ENCODE measurements around the gene MYO16.
"Not testable (repeated sequence)": the region's sequence is repeated elsewhere in the genome, so short reads cannot be mapped to it uniquely, and the experiment has no call there.

Gene MYO16

DNA sequence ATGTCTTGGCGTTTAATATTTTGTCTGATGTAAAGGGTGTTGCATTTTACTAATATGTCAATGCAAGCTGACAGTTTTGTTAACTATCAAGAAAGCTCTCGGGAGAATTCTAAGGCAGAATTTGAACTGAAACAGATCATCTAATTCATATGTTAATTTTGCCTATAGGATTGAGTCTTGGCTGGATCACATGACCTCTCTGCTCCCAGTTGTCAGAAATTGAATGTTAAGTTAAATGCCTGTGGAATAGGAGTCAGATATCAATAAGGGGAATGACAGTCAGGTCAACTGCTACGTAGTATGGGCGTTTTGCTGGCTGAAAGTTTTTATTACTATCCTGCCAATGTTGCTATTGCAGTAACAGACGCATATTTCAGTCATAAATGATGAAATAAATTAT is 358.5 kb downstream of the MYO16 start:
- DNase-seq = no peak

DNA sequence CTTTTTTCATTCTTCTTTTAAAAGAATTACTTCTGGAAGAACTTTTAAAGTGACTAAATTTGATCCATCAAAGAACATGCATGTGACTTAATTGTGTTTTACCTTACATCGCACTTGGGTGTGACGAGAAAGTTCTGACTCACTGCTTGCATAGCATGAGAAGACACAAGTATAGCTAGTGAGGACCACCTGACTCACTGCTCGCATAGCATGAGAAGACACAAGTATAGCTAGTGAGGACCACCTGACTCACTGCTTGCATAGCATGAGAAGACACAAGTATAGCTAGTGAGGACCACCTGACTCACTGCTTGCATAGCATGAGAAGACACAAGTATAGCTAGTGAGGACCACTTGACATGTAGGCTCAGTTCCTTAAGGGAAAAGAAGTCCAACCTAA is 362.0 kb downstream of the MYO16 start:
- not testable (repeated sequence) for DNase-seq

DNA sequence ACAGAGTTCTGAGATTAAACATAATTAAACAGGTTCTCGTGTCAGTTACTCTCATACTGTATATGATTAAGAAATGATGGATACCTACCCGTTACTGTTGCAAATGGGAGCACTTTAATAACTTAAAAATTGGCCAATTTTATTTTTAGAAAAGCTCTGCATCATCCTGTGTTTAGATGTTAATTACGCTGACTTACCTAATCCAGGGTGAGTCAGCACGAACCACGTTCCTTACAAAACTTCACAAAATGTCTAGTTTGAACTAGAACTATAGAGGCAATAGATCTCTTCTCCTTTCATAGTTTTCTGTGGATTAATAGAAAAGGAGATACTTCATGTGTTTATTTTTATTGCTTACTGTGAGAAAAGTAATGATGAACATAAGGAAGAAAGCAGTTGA is 363.9 kb downstream of the MYO16 start:
- no peak for DNase-seq

DNA sequence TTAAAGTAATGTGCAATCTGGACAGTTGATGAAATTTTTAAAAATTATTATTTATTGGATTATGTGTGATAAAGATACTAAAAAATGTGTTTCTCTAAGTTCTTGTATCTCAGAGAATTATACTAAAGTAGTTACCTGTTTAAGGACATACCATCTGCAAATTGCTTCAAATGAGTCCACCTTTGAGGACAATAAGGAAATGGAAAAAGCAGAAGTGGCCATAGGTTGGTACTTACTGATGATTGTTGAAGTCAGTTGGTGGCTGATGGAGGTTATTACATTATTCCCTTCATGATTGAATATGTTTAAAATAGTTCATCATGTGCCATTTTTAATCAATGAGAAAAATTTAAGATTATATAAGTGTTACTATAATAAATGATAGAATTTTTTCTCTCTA is 367.0 kb downstream of the MYO16 start:
- no peak for DNase-seq

DNA sequence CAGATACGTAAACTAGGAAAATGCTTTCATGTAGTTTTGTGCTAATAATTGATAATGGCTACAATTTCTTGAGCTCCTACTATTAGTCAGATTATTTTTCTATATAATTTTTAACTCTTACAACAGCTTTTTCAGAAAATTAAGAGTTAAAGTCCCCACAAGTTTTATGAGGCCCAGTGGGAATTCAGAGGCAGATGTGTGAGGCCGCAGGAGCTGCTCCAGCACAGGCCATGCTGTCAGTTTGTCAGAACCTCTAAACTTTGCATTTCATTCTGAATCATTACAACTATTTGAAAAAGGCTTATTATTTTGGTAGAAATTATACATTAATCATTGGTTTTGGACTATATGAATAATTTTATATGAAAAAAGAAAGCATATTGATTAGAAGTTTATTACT is 370.8 kb downstream of the MYO16 start:
- no peak for DNase-seq

DNA sequence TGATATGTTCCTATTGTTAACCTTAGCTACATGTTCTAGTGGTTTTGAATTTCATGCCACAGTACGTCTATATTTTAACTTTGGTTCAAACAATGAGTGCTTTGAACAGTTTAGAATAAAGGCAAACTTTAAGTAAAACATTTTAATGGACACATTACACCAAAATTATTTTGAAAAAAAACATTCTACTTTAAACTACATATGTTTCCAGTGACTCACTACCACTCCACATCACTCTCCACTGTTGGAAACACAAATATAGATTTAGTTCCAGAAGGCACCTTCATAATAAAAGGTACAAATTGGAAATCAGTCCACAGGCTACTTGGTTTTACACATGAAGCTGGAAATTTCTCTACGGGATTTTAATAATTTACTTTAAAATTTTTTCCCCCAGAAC is 373.5 kb downstream of the MYO16 start:
- DNase-seq = no peak

DNA sequence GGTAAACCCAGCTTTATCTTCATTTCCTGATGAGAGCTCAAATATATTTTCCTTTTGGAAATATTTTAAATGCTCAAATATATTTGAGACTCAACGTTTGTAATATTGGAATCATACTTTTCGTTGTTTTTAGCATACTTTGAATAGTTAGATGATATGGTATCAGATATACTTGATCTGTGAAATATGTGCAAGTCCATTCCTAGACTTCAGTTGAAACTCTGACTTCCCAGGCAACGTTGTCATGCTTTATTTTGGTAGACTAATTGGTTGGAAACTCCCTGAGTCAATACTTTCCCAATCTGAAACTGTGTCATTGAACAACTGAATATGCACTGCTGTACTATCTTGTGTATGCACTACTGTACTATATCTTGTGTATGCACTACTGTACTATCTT is 378.5 kb downstream of the MYO16 start:
- no peak for DNase-seq

DNA sequence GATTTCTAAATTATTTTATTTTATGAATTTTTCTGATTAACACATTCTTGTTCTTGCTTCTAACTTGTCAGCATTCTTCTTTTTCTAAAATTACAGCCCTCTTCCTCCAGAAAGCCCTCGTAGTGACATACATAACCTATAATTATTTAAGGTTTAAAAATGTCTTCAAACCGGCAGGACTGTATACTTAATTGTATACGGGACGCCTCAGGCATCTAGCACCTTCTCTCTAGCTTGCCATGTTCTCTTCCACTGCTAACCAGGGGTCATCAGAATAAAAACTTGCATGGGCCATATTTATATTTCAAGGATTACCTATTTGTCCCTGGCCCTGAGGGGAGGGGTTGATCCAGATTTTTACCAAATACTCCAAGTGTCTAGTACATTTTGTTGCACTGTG is 380.3 kb downstream of the MYO16 start:
- DNase-seq = no peak

DNA sequence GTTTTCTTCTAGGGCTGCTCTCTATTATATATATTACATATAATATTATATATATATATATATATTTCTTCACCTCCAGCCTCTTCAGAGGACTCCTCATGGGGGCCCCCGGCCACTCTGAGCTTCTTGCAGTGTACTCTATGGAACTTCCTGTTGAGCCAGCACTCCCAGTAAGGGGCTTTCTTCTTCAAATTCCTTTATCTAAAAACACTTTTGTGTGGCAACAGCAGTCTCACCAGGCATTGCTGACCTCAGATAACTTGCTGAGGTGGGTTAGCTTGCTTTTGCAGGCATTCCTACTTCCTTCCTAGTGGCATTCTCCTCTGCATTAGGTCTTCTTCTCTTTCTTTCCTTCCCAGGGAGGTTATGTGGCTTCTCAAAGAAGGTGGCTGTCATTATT is 381.5 kb downstream of the MYO16 start:
- DNase-seq = no peak

DNA sequence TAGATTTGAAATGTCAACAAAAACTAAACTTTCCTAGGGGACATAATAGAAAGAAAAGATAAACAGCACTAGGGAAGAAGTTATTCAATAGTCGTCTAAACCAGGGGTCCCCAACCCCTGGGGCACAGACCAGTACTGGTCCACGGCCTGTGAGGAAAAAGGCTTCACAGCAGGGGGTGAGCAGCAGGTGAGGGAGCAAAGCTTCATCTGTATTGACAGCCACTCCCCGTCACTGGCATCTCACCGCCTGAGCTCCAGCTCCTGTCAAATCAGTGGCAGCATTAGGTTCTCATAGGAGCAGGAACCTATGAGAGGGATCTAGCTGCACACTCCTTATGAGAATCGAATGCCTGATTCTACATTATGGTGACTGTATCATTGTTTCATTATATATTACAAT is 382.7 kb downstream of the MYO16 start:
- no peak for DNase-seq

DNA sequence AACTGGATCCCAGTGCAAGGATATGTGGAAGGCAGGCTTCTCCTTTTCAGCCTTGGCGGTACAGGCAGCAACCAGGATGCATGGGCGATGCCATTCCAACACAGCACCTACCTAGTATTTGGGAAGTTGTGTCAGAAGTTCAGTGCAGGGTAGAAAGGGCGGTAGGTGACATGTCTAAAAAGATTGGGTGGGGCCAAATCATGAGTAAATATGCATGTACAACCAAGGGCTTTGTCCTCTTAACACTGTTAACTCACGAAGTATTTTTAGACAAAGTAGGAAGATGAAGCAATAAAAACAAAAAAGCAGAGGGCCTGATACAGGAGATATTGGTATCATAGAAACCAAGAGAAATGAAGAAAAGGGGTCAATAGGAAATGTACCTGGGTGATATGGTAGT is 392.1 kb downstream of the MYO16 start:
- DNase-seq = no peak

DNA sequence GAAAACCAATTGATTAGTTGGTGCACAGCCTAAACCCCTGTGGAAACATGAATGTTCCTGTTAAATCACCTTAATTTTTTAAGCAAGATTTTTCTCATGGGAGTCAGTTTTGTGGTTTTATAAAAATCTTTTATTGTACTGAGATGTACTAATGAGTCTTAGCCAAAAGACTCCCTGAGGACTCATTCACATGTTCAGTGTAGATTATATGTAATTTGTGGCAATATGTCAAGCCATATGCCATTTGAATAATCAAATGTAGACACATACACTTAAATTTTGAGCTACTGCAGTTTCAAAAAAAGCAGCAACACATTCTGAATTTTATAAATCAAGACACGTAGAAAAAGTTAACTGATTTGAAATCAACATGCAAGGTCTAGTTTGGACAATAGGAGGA is 395.2 kb downstream of the MYO16 start:
- DNase-seq = no peak

DNA sequence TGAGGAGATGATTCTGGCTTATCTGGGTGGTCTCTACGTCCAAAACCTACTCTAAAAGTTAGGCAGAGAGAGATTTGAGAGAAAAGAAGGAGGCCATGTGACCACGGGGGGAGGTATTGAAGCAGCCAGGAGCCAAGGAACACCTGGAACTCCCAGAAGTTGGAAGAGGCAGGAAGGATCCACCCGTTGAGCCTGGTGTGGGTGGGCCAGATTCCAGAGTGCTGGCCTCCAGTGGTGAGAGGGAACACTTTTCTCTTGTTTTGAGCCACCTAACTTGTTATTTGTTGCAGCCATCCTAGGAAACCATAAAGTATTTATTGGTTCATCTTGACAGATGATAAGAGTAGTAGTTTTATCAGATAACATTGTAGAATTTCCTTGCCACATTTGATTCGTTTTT is 396.9 kb downstream of the MYO16 start:
- DNase-seq = no peak

DNA sequence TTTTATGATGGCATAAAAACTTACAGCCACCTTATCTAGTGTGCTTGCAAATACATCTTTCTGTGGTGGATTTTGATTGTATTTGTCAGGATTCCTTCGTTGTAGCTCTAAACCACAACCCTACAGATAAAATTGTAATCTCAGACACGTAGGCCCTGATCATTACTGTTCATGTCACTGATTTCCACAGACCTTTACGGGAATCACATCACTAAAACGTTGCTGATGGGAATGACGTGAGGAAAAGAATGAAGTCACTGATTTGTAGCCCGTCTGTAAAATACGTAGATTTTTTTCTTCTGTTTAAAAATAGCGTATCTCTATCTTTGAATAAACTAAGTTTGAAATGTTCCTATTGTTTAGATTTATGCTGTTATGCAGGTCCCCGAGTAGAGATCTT is 399.2 kb downstream of the MYO16 start:
- DNase-seq = no peak

DNA sequence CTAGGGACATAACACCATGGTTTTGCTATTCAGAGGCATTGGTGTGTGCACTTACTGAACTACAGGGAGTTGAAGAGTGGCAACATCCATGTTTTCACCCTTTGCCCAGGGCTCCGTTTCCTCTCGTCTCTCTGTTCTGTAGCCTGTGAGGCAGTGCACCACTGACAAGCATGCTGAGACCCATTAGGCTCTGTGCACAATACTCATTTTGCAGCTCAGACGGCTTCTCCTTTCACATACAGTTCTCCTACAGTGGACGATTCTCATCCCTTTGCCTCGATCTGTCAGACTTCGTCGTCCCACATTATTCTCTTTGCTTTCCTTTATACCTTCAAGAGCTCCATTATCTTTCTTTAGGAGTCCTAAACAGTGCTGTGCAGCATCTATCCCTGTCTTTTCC is 403.7 kb downstream of the MYO16 start:
- no peak for DNase-seq

DNA sequence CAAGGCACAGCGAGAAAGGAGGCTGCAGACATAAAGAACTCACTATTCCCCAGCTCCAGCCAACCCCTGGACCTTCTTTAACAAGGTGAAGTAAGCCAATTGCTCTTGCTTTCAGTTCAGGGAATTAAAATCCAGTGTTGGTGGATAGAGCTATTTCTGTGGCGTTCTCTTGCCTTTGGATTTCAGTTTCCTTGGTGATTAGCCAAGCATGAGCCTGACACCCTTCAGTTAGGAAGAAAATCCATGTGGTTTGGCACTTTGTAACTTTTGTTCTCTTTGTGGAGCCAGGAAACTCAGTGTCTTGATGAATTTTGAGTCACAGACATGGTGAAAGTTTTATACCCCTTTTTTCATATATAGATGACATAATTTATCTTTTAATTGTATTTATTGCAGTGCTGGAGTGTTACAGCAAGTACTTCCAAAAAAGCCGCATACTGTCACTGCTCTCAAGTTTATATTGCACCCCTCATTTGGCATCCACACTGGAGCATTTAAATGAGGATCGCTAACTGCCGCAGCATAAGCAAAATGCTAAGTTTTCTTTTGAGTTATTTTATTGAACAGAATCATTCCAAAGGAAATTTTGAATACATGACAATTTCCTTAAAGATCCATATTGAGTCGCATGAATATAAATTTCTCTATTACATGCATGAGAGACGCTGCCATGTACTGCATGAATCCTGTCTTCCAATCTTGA is 406.8 kb downstream of the MYO16 start:
- peak; percentile 36 for DNase-seq

DNA sequence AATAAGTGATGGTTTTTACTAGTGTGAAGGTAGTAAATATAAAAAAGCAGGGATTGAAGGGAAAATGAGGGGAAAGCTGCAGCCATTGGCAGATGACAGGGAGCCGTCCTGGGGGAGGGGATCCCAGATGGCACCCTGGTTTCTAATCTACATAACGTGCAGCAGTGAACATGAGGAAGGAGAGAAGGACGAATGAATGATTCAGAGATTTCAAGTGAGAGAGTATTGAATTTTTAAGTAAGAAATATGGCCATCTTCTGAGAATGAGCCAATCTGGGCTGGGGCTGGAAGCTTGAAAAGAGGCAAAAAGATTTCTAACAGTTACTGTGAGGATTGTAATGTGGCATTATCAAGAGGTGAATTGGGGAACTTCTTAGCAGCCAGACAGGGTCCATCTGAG is 414.2 kb downstream of the MYO16 start:
- DNase-seq = no peak

DNA sequence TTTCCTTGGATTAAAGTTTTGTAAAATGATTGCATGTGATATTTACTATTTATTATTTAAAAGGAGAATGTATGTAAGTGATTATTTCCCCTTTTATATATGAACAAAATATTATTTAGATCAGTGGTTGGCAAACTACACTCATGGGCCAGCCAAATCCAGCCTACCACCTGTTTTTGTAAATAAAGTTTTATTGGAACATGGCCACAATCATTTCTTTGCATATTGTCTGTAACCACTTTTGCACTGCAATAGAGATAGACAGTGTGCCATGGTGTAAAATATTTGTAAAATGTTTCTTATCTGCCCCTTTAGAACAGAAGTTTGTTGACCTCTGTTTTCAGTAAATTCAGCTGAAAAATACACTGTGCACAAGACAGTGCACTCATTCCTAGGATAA is 426.4 kb downstream of the MYO16 start:
- DNase-seq = no peak

DNA sequence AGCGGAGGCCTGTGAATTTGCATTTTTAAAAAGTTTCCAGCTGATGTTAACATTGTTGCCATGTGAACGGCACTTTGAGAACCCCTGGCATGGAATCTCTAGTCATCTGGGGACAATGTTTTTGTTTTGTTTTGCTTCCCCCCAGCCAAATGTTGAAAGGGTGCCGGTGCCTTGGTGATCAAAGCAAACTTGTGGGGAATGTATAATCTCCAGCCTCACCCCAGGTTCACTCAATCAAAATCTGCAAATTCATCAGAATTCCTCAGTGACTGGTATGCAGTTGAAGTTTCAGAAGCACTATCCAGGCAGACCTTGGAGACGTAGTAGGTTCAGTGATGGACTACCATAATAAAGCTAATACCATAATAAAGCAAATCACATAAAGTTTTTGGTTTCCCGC is 428.7 kb downstream of the MYO16 start:
- DNase-seq = no peak

DNA sequence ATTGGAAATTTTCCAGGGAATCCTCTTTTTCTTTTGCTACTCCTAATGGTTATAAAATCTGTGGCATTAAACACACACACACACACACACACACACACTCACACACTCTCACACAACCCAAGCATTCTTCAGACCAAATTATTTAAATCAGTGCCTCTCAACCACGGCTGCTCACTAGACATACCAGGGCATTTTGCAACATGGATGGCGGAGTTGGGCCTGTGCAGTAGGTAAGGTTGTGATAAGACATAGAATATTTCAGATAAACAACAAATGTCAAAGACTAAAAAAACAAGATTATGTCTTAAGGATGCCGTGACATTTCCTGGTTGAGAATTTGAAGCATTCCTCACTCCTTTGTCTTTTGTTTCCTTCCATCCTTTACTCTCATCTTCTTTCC is 443.1 kb downstream of the MYO16 start:
- no peak for DNase-seq

DNA sequence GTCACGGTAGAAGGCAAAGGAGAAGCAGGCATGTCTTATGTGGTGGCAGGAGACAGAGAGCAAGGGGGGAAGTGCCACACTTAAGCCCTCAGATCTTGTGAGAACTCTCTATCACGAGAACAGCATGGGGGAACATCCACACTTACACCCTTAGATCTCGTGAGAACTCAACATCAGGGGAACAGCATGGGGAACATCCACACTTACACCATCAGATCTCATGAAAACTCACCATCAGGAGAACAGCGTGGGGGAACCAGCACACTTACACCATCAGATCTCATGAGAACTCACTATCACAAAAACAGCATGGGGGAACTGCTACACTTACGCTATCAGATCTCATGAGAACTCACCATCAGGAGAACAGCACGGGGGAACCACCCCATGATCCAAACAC is 445.0 kb downstream of the MYO16 start:
- no peak for DNase-seq

DNA sequence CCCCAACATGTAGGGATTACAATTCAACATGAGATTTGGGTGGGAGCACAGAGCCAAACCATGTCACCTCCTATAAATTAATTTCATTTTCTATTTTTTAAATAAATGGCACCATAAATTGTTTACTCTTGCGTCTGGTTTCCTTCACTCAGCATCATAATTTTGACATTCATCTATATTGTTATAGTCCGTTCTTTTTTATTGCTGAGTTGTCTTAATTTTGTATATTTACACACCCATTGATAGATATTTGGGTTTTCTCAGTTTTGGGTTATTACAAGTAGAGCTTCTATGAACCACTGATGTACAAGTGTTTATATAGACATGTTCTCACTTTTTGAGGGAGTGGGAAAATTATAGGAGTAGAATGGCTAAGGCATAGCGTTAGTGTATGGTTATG is 445.4 kb downstream of the MYO16 start:
- DNase-seq = no peak

DNA sequence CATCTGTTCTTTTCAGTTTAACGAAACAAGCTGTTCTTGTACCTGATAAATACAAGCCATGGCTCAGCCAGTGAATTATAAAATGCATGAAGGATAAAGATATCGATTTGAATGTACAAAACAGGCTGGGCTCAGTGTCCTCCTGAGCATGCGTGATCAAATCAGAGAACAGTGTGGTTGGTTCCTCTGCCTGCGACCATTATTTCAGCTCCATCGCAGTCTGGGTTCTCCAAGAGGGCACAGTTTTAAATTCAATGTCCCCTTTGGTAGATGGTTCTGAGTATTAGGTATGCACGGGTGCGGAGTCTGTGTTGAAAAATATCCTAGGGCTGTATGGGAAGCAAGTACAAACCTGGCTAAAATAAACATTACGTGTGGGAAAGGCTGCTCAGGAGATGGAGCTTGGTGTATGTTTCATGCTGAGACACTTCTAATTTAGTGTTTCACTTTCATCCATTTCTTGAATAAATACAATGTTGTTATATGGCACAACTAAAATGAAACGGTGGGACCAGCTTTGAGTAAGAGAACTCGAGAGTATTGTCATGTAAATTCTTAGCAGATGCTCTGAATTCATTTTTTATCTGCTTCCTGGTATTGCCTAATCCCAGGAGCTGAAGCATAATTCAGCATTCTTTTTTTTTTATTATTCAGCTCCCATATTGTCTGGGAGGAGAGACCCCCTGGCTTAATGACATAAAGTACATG is 458.7 kb downstream of the MYO16 start:
- no peak for DNase-seq

DNA sequence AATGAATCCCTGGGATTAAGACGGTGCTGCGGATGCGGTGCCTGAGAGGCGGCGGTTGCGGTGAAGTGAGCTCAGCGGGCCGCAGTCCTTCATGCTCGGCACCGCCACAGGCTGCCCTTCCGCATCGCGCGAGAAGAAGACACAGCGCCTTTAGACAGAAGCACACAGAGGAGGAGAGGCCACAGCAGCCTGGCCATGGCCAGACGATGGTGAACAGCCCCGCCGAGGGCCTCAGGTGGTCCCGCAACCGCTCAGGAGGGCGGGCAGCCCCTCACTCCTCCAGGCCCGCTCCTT is 459.2 kb downstream of the MYO16 start:
- DNase-seq = no peak

DNA sequence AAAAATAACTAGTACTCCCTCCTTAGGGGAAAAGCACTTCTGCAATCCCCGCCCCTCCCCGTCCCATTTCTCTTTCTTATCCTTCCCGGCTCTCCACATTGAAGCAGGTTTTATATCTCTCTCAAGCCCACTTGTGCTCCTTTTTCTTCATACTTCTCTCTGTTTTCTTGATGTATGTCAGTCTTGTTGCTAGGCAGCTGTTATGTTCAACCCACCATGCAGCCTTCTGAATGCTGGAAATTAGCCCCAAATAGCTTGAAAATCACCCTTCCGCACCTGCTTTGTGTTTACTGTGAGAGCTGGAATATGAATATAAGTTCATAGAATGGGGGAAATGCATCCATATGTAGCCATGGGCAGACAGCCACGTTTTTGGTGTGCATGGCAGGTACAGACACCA is 461.4 kb downstream of the MYO16 start:
- no peak for DNase-seq
